Retinal pigment epithelial cell (primary cell): ENCODE measurements around the gene SLC22A5.

ENCODE experiments used
- DNase-seq: peaks from one replicate; pipeline ENCODE4 v3.0.0-alpha.2; 2010; ENCODE audit warnings: low read depth
- H3K4me3 ChIP-seq: 2 replicates; pipeline ENCODE4 v1.5.1; 2011; ENCODE audit warnings: mild to moderate bottlenecking, low read length, control low read depth, moderate library complexity
- TF ChIP-seq, protein P1 (sequence below): conservative IDR thresholded peaks from 2 replicates; pipeline ENCODE4 v1.5.1; 2011; ENCODE audit warnings: low read depth, low read length, control low read depth, inconsistent platforms

SLC22A5 gene

DNA sequence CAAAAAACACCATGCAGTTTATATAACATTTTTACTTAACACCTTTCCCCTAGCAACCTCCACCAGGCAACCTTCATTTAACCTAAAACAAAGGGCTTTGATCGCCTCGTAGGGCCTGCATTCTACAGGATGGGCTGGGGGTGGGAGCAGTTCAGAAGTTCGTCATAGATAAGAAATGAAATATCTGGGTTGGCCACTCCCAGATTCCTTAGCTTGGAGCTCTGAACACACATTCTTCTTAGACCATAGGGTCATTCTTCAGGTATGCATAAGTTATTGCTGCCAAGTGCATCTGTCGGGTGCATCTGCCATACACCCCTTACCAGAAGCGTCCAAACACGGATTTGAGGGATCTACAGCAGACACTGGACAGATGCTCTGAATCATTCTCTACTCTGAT, 4.3 kb upstream of the SLC22A5 start:
- H3K4me3 ChIP-seq, result no peak overlapping the region
- peak; percentile 76 for DNase-seq
- TF ChIP-seq, protein P1, sequence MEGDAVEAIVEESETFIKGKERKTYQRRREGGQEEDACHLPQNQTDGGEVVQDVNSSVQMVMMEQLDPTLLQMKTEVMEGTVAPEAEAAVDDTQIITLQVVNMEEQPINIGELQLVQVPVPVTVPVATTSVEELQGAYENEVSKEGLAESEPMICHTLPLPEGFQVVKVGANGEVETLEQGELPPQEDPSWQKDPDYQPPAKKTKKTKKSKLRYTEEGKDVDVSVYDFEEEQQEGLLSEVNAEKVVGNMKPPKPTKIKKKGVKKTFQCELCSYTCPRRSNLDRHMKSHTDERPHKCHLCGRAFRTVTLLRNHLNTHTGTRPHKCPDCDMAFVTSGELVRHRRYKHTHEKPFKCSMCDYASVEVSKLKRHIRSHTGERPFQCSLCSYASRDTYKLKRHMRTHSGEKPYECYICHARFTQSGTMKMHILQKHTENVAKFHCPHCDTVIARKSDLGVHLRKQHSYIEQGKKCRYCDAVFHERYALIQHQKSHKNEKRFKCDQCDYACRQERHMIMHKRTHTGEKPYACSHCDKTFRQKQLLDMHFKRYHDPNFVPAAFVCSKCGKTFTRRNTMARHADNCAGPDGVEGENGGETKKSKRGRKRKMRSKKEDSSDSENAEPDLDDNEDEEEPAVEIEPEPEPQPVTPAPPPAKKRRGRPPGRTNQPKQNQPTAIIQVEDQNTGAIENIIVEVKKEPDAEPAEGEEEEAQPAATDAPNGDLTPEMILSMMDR, result no peak

- DNase-seq, result no peak
- TF ChIP-seq, protein P1, result no peak
- no peak overlapping the region for H3K4me3 ChIP-seq
Measured at GRCh38 chr5:132368186-132368585, 1.3 kb upstream of the SLC22A5 start.

- H3K4me3 ChIP-seq, result peak overlapping the region; percentile 62
- DNase-seq, result no peak
- TF ChIP-seq, protein P1, result no peak
Measured at GRCh38 chr5:132369007-132369473, 470 bp upstream of the SLC22A5 start.

GRCh38 chr5:132370181-132370970, 866 bp downstream of the SLC22A5 start:
- no peak for DNase-seq
- peak overlapping the region; percentile 62 for H3K4me3 ChIP-seq
- TF ChIP-seq, protein P1, result no peak

GRCh38 chr5:132370971-132371602, 1.6 kb downstream of the SLC22A5 start:
- no peak for DNase-seq
- TF ChIP-seq, protein P1, result no peak

DNA sequence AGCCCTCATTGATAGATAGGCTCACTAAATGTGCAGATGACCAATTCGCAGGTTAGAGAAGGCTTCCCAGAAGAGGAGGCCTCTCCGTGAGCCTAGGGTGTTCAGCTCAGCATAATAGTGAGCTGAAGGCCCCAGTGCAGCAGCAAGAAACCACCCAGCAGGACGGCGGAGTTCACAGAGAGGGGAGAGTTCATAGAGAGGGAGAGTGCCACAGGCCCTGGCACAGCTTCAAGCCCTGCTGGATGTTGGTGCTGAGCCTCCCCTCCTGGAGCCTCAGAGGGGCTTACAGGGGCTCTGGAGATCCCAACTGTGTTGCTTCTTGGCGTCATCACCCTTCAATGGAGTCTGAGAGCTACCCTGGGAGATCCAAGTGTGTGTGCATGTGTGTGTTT, 2.1 kb downstream of the SLC22A5 start:
- DNase-seq, result no peak
- no peak overlapping the region for H3K4me3 ChIP-seq
- TF ChIP-seq, protein P1, result no peak

More at GRCh38 chr5:132370971-132371602, 1.6 kb downstream of the SLC22A5 start:
- H3K4me3 ChIP-seq, result peak overlapping the region; percentile 19
